Activated CD8-positive, alpha-beta memory T cell treated with anti-CD3 and anti-CD28 coated beads for 36 hours (primary cell): ENCODE data around the gene RNASEH2B. TPM values are rescaled to one million over a fixed set of nuclear protein-coding genes. Genes with fewer than 3 reads are reported as not detected.

Experiments used
- CTCF ChIA-PET: fragments of 350-600 bp; sonication (Branson Sonifier 250); formaldehyde crosslinking; loops from one replicate; lab custom pipeline; 2021; ENCODE audit warnings: antibody characterized with exemption; lab: Charles Lee
- POLR2A ChIA-PET: fragments of 350-600 bp; sonication (Branson Sonifier 250); formaldehyde crosslinking; loops from one replicate; lab custom pipeline; 2021; ENCODE audit warnings: antibody characterized with exemption; lab: Charles Lee
- total RNA-seq, 2 experiments: library from RNA; stranded (reverse); gene quantifications; one replicate each; pipeline ENCODE4 v1.2.3, GENCODE V29; 2021

The RNASEH2B gene
- total RNA-seq, 2 experiments from 2014 or later: 66.4 to 68.3 TPM

DNA sequence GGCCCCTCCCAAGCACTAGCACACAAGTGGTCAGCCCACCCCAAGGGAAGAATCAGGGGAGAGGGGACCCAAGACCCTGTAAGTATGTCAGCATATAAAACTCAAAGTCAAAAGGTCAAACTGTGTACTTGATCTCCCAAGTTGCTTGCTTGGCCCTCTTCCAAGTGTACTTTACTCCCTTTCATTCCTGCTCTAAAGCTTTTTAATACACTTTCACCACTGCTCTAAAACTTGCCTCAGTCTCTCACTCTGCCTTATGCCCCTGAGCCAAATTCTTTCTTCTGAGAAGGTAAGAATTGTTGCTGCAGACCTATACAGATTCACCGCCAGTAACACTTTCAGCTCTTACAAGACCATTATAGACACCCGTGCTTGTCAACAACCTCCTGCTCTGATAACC lies 15.1 kb upstream of the RNASEH2B start:
- POLR2A ChIA-PET: no interaction called here

DNA sequence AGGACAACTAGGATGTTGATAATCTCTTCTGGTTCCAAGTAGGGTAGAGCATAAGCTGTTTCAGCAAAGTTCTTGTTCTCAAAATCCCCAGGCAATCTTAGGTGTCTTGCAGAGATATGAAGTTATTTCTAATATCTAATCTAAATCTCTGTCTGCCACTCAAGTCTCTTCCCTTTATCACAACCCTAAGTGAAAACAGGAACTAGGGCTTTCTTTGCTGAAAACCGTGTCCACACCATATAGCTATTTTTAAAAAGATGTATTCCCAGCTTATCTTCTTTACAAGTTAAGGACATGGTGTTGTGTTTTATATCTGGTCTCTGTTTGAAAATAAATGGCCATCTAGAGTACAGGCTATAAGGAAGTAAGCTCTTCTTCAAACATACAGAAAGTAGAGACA lies 11.3 kb upstream of the RNASEH2B start:
- CTCF ChIA-PET: no interaction called here
- POLR2A ChIA-PET: no interaction called here

More for the DNA sequence above, 15.1 kb upstream of the RNASEH2B start:
- CTCF ChIA-PET: no interaction called here

DNA sequence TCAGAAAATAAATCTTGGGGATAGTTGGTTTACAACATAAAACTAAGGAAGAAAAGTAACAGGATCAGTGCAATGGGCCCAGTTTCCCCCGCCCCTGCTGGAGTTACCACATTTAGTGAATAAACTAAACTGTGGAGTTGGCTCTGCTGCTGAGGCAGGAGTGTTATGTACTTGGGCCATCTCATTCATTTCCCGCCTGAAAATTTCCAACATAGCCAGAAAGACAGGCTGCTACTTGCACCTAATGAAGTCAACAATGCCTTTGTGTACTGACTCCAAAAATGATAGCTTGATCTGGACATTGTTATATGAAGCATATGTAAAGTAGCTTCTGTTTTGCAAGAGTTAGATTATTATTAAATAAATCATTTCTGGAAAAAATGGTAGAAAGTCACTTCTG lies 7.9 kb upstream of the RNASEH2B start:
- ChIA-PET CTCF (interaction anchor here (0.8 to 1.1 kb wide), 2 partner anchors 9 to 11 kb away, joined by 3 to 4 read pairs; no protein-coding TSS in a partner anchor), POLR2A (no interaction called here)

DNA sequence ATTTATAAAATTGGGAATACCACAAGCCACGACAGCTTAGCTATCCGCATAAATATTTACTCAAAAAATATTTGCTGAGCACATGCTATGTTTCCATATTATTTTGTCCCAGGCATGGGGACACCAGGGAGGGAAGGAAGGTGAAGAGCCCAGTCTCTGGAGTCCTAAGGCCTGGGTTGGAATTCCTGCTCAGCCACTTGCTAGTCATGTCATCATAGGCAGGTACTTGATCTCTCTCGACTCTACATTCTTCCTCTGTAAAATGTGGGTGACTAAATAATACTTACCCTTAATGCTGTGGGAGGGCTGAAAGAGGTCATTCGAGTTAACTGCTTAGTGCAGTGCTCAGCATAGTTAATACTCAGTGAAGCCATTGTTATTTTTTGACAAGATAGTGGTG lies 4.3 kb upstream of the RNASEH2B start:
- ChIA-PET CTCF (no interaction called here), POLR2A (no interaction called here)

DNA sequence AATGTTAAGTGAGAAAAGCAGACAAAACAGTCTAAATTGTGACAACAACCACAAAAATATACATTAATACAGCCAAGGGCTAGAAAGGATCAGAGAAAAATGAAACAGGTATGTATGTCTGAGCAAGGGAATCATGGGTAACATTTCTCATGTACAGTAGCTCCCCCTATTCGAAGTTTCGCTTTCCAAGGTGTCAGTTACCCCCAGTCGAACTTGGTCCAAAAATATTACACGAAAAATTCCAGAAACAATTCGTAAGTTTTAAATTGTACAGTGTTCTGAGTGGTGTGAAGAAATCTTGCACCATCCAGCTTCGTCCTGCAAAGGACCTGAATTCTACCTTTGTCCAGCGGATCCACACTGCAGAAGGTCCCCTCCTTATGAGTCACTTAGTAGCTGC lies 1.8 kb upstream of the RNASEH2B start:
- ChIA-PET CTCF (interaction anchor here (0.6 kb wide), 1 partner anchor 899 kb away, joined by 4 read pairs; no protein-coding TSS in a partner anchor), POLR2A (no interaction called here)

DNA sequence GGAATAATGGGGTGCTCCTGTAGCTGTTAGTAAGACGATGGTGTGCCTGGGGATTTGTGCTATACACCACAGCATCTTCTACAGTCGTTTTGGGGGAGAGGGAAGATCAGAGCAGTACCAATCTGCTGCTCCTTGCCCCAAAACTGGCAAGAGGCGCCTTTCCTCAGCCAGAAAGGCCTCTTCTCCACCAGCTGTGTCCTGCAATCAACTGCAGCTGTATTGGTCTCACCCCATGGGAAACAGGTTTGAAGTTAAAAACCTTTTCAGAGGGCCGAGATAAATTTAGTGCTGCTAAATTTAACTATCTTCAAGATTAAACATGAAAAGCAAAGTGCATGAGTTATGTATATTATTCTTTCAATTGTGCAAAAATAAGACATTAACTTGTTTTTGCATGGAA lies 1.2 kb upstream of the RNASEH2B start:
- POLR2A ChIA-PET: interaction anchor here (1.6 kb wide), 1 partner anchor 16 kb away, joined by 5 read pairs; no protein-coding TSS in a partner anchor
- CTCF ChIA-PET: interaction anchor here (0.6 kb wide), 1 partner anchor 900 kb away, joined by 4 read pairs; no protein-coding TSS in a partner anchor

DNA sequence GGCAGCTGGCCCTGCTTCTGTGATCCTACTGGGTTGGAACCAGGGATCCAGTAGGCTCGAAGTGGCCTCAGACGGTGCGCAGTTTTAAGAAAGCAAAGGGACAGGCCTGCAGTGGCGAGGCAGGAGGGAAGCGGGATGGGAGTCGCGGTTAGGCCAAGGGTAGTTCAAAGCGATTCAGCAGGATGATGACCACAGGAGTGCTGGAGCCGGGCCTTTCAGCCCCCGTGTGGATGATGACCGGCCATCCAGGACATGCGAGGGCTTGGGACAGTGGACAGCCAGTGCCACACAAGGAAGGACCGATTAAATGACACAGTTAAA lies 854 bp downstream of the RNASEH2B start:
- POLR2A ChIA-PET: no interaction called here
- CTCF ChIA-PET: interaction anchor here (1.5 to 2.0 kb wide), 3 partner anchors 18 to 931 kb away, joined by 4 to 6 read pairs (median 5); partner anchors contain the start of gene TRIM13

DNA sequence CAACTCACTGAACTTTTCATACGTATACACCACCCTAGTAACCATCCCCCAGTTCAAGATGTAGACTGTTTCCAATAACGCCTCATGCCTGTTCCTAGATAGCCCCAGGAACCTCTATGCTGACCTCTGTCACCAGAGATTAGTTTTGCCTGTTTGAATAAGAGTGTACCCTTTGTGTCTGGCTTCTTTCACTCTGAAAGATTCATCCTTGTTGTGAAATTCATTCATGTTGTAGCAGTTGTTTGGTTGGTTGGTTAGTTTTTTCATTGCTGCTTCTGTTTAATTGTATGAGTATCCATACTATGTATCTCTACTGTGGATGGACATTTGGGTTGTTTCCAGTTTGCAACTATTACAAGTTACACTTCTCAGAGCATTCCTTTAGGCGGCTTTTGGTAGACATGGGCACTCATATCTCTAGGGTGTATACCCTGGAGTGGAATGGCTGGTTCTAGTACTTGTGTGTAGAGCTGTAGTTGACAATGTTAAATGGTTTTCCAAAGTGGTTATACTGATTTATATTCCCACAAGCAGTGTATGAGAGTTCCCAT lies 1.6 kb downstream of the RNASEH2B start:
- CTCF ChIA-PET: interaction anchor here (1.1 to 2.0 kb wide), 5 partner anchors 16 to 935 kb away, joined by 4 to 7 read pairs (median 5); partner anchors contain the start of gene TRIM13
- POLR2A ChIA-PET: interaction anchor here (1.8 kb wide), 1 partner anchor 18 kb away, joined by 12 read pairs; no protein-coding TSS in a partner anchor

DNA sequence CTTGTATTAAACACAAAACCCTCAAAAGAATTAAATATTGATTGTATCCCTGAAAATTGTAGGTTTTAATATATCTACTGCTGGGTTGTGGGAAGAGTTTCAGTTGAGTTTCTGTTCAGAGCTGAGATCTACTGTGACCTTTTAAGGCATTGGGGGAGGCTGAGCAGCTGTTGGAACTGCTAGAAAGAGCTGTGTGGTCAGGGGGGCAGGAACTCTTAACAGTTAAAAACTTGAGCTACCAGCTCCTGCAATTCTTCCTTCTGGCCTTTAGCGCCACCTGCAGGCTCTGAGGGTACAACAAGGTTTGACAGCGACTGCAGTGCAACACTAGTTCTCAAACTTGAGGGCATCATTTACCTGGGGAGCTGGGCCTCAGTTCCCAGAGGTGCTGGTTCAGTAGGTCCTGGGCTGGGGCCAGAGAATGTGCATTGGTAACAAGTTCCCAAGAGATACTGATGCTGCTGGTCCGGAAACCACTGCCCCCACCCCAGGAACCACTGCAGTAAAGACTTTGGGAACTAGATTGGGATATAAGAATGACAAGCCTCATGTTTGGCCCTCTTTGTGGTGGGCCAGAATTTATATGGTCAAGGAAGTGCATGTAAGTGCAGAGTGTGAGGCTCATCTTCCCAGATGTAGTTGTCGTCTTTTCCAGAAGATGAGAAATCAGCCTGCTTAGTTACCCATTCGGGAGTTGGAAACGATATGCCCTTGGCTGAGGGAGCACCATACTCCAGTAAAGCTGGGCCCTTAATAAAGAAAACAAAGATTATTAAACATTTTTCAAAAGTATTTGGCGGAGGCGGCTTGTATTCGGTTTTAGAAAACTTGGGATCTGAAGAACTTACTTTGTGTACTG lies 2.6 kb downstream of the RNASEH2B start:
- CTCF ChIA-PET: interaction anchor here (0.7 to 2.0 kb wide), 11 partner anchors 11 to 936 kb away, joined by 3 to 7 read pairs (median 4); partner anchors contain the start of gene TRIM13
- POLR2A ChIA-PET: interaction anchor here (1.8 kb wide), 1 partner anchor 19 kb away, joined by 12 read pairs; no protein-coding TSS in a partner anchor

DNA sequence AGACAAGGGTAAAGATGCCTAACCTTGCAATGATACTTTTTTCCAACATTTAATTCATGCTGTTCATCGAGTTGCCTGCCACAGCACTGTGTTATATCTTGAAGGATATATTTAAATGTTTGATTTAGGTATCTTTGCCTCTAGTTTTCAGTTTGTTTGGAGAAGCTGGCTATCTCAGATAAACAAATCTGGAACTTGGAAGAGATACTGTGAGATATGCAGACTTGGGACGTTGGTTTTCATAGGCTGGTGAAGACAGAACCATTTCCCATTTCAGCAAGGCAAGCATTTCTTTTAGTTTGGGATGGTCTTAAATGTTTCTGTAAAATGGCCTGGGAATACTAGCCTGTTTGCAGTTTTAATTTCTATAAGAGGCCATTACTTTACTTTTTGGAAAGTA lies 3.3 kb downstream of the RNASEH2B start:
- ChIA-PET POLR2A (no interaction called here), CTCF (interaction anchor here (1.3 kb wide), 2 partner anchors 11 to 12 kb away, joined by 3 to 4 read pairs; no protein-coding TSS in a partner anchor)

DNA sequence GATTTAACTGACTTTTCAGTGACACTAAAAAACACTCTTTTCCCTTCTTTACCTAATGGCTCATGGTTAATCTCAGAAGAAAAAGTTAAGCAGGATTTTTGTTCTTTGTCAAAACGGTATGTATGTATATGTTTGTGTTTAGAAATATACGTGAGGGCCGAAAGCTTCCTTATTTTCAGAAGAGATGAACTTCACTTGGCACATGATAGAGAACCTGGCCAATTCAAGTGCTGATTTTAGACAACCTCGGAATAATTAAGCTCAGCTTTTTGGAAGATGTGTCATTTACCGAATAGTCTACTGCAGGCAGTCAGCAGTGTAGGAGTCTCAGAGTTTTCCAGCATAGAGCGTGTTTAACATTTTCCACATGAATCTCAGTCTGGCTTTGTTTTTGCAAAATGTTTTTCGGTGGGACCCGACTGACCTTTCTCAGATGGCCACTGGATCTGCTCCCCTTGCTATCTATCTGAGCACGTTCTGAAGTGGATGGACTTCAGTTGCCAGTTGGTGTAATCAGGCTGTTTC lies 4.6 kb downstream of the RNASEH2B start:
- ChIA-PET POLR2A (no interaction called here), CTCF (interaction anchor here (0.7 to 1.2 kb wide), 2 partner anchors 21 to 938 kb away, joined by 3 read pairs; no protein-coding TSS in a partner anchor)

DNA sequence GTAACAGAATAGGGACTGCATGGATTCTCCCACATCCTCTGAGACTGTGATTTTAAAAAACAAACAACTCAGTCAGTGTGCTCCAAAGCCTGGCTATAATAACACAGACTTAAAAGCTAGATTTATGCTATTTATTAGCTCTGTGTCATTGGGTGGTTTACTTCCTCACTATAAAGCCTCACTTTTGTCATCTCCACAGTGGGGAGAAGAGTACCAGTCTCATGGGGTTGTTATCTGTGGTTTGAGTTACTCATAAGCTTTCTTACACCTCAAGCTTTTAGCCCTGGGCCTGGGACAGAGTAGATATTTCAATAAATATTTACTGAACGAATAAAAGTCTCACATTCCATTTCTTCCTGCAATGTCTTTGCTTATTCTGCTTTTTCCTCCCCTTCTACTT lies 5.3 kb downstream of the RNASEH2B start:
- ChIA-PET POLR2A (no interaction called here), CTCF (interaction anchor here (1.2 kb wide), 1 partner anchor 21 kb away, joined by 3 read pairs; no protein-coding TSS in a partner anchor)

DNA sequence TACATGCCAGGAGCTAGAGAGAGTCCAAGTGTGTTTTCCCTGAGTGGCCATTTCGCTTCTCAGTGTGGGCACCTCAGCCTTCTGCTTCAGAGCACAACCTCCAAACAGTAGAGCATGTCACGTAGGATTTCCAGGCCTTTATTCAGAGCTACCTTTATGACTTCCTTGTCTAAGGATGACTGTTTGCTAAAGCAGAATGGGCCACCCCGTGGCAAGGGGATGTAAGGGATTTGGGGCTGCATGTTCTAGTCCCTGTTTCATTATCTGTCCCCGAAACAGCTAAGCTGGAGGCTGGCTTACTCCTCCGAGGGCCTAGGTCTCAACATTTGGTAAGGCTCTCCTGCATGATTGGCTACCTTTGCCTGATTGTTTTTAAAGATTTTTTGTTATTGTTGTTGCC lies 6.0 kb downstream of the RNASEH2B start:
- ChIA-PET POLR2A (no interaction called here), CTCF (no interaction called here)

DNA sequence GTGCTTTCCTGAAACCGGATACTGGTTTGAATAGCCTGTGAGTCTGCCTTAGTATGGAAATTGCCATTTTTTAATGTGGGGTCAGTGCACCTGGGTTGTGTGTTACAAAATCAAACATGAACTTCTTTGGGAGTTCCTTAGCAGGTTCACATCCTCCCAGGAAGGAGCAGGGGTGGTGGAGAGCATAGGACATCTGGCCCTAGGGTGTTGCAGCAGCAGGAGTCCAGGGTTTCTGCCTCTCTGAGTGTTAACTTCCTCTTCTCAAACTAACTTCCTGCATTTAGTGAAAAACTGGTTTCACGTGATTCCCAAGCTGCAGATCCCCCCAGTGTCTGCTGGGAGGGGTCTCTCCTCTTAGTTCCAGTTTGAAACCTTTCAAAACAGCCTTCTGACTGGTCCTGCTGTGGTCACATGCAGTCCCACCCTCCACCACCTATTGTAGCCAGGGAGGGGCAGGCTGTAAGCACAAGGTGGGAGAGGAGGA lies 7.2 kb downstream of the RNASEH2B start:
- CTCF ChIA-PET: interaction anchor here (0.6 kb wide), 1 partner anchor 1070 kb away, joined by 4 read pairs; no protein-coding TSS in a partner anchor
- POLR2A ChIA-PET: interaction anchor here (0.6 kb wide), 1 partner anchor 9 kb away, joined by 3 read pairs; no protein-coding TSS in a partner anchor

DNA sequence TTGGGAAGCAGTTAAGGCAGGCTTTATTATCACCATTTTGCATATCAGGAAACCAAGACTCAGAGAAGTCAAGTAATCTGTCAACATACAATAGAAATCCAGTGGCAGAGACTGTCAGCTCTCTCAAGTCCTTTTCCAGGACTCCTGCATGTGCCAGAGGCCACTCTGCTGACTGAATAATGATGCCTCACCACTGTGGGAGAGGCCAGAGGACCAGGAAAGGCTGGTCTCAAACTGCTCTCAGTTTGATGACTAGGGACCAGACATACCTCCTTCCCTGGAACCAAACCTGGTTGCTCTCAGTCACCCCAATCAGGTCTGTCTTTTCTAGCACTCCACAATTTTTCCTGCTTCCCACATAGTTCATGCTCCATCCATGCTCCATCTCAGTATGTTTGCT lies 8.0 kb downstream of the RNASEH2B start:
- CTCF ChIA-PET: no interaction called here
- POLR2A ChIA-PET: no interaction called here

DNA sequence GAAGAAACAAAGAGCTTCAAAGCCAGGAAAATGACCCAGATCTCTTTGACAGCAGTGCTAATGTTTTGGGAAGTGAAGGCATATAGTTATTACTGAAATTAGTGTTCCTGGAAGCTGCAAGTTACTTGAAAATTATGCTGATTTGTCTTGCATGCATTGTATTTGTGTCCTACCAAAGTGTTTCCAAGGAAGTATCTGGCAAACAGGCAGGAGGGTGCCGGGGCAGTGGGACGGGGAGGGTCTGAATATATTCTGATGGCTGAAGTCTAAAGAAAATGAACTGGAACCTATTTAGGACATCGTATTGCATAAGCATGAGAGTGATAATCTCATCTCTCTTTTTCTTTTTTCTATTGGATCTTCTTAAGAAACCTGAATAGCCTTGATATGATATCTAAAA lies 9.0 kb downstream of the RNASEH2B start:
- CTCF ChIA-PET: no interaction called here
- POLR2A ChIA-PET: no interaction called here

DNA sequence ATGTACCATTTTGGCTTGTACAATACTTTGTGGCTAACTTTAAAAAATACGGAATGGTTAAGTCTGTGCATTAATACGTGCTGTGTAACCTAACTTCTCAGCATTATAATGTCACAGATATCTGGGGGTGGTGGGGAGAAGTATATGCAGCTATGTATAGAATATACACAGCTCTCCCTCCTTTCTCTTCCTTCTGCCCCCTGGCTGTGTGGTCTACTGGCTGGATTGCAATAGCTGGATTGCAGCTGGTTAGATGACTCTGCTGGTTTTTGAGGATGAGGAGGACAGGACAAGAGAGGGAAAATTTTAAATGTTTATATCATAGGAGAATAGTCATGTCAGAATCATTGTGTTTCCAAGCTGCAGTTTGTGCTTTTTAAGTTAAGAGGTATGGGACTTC lies 9.7 kb downstream of the RNASEH2B start:
- CTCF ChIA-PET: no interaction called here
- POLR2A ChIA-PET: no interaction called here

DNA sequence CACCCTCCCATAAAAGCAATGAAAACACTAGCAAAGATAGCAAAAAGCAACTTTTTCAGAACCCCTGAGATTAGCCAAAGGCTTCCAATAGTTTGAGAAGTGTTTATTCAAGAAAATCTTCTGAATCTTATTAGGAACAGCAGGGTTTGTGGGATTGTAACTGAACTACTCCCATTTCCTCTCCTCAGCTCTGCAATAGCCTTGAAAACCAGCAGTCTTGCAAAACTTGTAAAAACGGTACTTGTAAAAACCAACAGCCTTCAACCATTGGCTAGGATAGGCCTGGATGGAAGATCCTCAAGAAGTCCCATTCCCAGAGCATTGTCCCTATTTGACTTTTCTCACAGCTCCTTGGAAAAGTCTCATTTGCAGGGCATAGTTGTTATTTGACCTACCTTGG lies 12.1 kb downstream of the RNASEH2B start:
- POLR2A ChIA-PET: no interaction called here

DNA sequence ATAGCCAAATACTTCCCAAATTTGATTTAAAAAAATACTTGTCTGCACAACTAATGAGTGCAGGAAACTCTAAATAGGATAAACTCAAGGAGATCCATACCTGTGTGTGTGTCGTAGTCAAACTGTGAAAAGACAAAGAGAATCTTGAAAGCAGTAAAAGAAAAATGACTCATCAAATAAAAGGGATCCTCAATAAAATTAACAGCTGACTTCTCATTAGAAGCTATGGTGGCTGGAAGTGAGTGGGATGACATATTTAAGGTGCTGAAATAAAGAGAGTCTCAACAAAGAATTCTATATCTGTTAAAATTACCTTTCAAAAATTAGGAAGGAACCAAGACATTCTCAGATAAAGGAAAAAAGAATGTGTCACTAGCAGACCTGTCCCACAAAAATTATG lies 13.7 kb downstream of the RNASEH2B start:
- ChIA-PET POLR2A (no interaction called here), CTCF (interaction anchor here (1.8 kb wide), 1 partner anchor 11 kb away, joined by 4 read pairs; no protein-coding TSS in a partner anchor)

More for the DNA sequence above, 12.1 kb downstream of the RNASEH2B start:
- CTCF ChIA-PET: no interaction called here
